Breast epithelium (tissue), 3 donors: ENCODE results near the gene FAM168B.

Source experiments
- POLR2A ChIP-seq: fragments of 450-650 bp; IDR thresholded peaks from one replicate; pipeline ENCODE4 v1.6.1; 2016; ENCODE audit warnings: antibody characterized with exemption, mild to moderate bottlenecking, moderate library complexity
- TF ChIP-seq, protein P1 (sequence below), 3 donors: fragments of 450-650 bp; IDR thresholded peaks; one replicate each; pipeline ENCODE4 v1.5.1; 2016 to 2017; ENCODE audit warnings: antibody characterized with exemption in 3 of 3, mild to moderate bottlenecking in 3 of 3, moderate library complexity in 3 of 3

- TF ChIP-seq POLR2A, result no peak
- TF ChIP-seq, protein P1, sequence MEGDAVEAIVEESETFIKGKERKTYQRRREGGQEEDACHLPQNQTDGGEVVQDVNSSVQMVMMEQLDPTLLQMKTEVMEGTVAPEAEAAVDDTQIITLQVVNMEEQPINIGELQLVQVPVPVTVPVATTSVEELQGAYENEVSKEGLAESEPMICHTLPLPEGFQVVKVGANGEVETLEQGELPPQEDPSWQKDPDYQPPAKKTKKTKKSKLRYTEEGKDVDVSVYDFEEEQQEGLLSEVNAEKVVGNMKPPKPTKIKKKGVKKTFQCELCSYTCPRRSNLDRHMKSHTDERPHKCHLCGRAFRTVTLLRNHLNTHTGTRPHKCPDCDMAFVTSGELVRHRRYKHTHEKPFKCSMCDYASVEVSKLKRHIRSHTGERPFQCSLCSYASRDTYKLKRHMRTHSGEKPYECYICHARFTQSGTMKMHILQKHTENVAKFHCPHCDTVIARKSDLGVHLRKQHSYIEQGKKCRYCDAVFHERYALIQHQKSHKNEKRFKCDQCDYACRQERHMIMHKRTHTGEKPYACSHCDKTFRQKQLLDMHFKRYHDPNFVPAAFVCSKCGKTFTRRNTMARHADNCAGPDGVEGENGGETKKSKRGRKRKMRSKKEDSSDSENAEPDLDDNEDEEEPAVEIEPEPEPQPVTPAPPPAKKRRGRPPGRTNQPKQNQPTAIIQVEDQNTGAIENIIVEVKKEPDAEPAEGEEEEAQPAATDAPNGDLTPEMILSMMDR (IDR thresholded peaks at IDR 0.05), result no peak
These were observed 619 bp upstream of the FAM168B start for GRCh38 chr2:131093696-131094462.
